Mammary epithelial cell (primary cell): ENCODE results near the gene TRAF1.

ENCODE experiments used
- CTCF ChIP-seq, 2 donors: IDR thresholded peaks in 1 of 2; conservative IDR thresholded peaks in 1 of 2; 2 replicates each; pipeline ENCODE4 v1.5.1; 2011 to 2012; ENCODE audit warnings: inconsistent platforms in 2 of 2, low read length in 2 of 2, mild to moderate bottlenecking in 2 of 2, control low read depth in 1 of 2, low read depth in 1 of 2; ENCODE audit not compliant: insufficient read depth in 1 of 2; ENCODE audit errors: extremely low read depth in 1 of 2
- EZH2 ChIP-seq: IDR thresholded peaks from 2 replicates; pipeline ENCODE4 v1.6.1; 2012; ENCODE audit warnings: low read length, inconsistent platforms, borderline replicate concordance

GRCh38 chr9:120863833-120864232 lies 62.8 kb downstream of the TRAF1 start:
- TF ChIP-seq EZH2 (no peak), CTCF (conservative IDR thresholded peaks at IDR 0.05 in 1 of 2, IDR thresholded peaks at IDR 0.05 in 1 of 2; ENCODE audit: extremely low read depth in 1 of 2, insufficient read depth in 1 of 2, low read depth in 1 of 2, low read length in 2 of 2) (no peak)
